ENCODE measurements around the gene MCF2L.

Gene MCF2L

DNA sequence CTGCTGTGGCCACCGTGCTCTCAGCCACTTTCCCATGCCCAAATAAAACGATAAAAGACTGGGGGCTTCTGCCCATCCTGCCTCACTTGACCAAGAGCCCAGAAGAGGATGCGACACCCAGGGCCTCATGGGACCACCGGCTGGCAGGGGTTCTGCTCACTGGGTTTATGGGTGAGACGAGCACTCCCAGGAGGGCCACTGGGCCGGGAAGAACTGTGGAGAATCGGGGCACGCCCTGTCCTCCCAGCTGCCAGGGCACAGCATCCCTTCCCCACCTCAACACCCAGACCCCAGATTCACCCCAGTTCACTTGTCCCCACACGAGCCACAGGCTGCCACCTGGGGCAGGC lies 148.9 kb downstream of the MCF2L start:
- no peak for DNase-seq

GRCh38 chr13:113118261-113119021 lies 149.4 kb downstream of the MCF2L start:
- no peak for DNase-seq

DNA sequence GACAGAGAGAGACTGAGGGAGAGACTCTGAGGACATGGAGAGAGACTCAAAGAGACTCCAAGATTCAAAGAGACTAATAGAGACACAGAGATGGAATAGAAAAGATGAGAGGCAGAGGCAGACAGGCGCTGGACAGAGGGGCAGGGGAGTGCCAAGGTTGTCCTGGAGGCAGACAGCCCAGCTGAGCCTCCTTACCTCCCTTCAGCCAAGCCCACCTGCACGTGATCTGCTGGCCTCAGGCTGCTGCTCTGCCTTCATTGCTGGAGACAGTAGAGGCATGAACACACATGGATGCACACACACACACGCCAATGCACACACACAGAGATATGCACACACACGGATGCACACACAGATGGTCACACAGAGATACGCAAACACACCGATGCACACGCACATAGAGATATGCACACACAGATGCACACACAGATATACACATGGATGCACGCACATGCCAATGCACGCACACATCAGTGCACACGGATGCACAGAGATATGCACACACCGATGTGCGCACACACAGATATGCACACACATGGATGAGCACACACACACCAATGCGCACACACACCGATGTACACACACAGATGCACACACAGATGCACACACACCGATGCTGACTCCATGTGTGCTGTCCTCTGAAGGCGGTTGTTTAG lies 150.3 kb downstream of the MCF2L start:
- DNase-seq = no peak

DNA sequence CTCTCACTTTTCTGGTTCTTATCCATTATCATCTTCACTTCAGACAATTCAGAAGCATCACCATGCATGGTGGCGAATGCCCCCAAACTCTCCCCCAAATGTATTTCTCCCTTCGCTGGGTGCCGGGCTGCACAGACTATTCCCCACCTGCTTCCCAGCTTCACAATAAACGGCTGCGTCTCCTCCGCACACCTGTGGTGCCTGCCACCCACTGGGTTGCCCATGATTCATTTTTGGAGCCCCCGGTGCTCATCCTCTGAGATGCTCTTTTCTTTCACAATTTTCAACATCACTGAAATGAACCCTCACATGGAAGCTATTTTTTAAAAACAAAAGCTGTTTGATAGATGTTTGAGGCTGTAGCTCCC lies 150.8 kb downstream of the MCF2L start:
- no peak for DNase-seq

GRCh38 chr13:113120300-113121182 lies 151.5 kb downstream of the MCF2L start:
- DNase-seq = no peak

- no peak for DNase-seq
Measured at GRCh38 chr13:113121183-113121927, 152.3 kb downstream of the MCF2L start.

DNA sequence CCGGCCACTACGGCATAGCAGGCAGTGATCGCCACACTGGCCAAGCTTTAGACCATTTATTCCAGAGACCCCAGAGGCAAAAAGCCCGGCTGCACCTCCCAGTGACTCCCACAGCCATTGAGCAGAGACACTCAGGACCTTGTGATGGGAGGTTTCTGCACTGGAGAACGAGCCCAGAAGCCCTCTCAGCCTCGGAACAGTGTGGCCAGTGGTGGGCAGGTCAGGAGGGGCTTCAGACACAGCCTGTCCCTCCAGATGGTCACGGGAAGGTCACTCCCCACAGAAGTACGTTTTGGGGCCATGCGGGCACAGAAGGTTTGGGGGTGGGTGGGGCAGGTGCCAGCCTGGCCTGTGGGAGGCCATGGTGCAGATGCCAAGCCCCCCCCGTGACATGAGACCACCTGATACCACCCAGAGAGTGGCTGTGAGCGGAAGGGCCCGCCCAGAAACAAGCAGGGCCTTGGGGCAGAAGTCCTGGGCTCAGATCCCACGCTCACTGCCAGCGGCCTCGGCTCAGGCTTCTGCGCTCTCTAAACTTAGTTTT lies 153.0 kb downstream of the MCF2L start:
- no peak for DNase-seq

DNA sequence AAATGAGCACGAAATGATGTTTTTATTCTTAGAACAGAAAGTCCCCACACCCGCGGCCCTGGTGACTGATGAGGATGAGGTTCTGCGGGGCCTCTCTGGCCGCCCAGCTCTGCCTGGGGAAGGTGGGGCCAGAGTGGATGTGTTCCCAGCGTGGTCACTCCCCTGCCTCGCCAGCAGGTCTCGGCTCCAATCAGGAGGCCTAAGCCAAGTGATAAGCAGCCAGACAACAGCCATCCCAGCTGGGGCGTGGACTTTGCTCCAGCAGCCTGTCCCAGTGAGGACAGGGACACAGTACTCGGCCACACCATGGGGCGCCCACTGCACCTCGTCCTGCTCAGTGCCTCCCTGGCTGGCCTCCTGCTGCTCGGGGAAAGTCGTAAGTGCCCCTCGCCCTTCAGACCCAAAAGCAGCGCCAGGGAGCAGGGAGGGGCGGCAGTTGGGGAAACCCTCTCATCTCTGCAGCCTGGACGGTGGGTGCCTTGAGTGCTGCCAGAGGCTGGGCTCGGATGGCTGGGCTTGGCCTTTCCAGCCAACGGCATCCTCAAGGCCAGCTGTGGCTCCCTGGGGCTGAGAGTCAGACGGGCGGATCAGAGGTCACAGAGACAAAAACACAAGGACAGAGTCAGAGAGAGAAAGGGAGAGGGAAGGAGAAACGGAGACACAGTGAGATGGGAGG lies 153.7 kb downstream of the MCF2L start, which contains the start of gene F10:
Gene F10, plus strand, starts transcription at position 250 of the 676 bp plus-strand sequence. Its CDS starts 57 bp downstream, at position 307.
- no peak for DNase-seq

GRCh38 chr13:113123226-113124201 lies 154.5 kb downstream of the MCF2L start:
- no peak for DNase-seq

DNA sequence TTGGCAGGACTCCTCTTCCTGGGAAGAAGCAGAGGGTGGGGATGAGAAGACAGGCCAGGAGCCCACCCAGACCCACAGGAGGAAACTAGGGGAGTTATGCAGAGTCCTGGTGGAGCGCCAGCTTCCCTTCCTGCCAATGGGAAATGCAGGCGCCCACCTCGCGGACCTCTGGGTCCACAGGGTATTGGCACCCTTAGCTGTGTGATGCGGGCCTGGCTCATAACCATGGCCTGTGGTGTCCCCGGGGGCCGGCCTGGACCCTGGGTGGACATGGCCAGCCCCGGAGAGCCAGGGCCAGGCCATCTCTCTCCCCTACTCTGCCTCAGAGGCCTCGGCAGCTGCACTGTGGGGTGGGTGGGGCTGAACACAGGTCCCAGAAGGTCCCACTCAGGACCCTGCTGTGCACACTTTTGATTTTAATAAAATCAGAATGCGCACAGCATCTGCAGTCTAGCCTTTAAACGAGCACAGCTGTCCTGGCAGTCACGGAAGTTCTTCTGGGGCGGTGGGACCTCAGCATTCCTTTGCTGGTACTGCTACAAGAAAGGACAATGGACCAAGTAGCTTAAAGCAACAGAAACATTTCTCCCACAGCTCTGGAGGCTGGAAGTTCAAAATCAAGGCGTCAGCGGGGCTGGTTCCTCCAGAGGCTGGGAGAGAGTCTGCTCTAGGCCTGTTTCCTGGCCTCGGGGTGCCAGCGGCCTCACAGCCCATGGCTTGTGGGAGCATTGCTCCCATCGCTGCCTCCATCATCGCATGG lies 155.4 kb downstream of the MCF2L start:
- no peak for DNase-seq

DNA sequence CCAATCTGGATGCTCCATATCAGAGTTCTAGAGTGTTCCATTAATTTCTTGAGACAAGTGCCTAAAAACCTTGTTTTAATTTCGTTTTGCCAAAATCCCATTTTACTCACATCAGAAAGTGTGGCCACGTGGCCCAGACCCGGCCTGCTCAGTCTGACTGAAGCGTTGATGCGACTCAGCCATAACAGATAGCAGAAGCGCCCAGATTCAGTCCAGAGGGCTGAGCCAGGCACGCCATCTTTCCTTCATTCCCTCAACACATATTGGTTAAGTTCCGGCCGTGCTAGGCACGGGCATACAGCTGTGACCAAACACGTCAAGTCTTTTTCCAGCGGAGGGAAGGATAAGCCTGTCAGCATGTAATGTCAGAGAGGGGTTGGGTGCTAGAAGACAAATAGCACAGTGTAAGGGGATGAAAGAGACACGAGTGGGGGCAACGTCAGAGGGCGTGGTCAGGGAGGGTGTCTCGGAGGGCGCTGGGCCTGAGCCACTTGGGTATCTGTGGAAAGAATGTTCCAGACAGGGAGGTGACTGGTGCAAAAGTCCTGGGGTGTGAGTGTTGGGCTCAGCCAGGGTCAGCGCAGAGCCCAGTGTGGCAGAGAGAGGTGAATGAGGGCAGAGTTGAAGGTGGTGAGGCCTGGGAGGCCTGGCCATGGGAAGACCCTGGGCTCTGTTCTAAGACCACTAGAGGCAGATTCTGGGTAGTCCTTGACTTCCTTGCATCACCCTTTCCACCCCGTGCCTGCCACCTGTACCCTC lies 156.7 kb downstream of the MCF2L start:
- no peak for DNase-seq

GRCh38 chr13:113126265-113127150 lies 157.5 kb downstream of the MCF2L start:
- DNase-seq = no peak

- no peak for DNase-seq
Measured at GRCh38 chr13:113129480-113129879, 160.5 kb downstream of the MCF2L start.

DNA sequence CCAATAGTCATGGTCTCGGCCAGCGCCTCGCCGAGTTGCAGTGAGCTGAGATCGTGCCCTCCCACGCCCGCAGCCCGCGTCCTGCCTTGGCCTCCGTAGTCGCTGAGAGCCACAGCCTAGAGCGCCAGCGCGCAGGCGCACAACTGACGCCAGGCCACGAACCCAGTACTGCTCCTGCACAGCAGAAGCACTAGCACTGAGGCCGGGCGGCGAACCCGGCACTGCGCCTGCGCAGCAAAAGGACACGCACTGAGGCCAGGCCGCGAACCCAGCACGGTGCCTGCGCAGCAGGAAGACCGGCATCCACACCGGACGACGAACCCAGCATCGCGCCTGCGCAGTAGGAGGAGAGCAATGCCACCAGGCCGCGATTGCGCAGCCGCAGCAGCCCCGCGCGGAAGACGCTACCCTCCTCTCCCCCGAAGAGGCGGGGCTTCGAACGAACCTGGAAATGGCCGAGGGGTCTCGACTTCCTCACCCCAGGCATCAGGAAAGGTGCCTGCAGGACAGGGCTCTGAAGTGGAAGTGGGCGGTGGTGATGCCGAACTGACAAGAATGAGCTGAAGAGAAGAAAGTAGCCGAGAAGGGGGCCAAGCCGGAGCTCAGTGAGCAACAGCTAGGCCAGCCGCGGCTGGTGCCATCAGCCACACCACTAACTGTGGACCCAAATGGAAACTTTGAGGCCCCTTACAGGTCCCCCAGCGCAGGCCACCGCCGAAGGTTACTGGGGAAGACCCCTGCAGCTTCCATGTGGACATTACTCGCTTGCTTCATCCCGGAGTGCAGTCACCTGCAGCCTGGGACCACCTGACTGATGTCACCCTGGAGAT lies 161.1 kb downstream of the MCF2L start:
- no peak for DNase-seq

DNA sequence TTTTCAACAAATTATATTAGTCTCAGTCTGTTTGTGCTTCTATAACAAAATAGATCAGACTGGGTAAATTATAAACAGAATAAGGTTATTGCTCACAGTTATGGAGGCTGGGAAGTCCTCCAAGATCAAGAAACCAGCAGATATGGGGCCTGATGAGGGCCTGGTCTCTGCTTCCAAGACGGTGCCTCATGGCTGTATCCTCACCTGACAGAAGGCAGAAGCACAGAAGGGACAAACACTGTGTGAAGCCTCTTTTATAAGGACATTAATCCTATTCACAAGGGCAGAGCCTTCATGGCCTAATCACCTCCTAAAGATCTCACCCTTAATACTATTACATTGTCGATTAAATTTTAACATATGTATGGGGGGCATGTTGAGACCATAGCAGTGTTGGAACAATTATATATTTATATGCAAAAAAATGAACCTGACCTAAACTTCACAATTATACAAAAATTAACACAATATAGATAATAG lies 166.3 kb downstream of the MCF2L start:
- no peak for DNase-seq

GRCh38 chr13:113137691-113138298 lies 168.8 kb downstream of the MCF2L start:
- DNase-seq = no peak

Measured in NCI-H524 treated with DMSO at 0.1 percent for 48 hours (cell line).